8988T (cell line): ENCODE measurements around the gene LIMS2.

ENCODE experiments used
- DNase-seq: peaks from one replicate; pipeline ENCODE4 v3.0.0; 2011

Gene LIMS2

GRCh38 chr2:127644066-127645025 lies 31.0 kb downstream of the LIMS2 start:
- DNase-seq: no peak

GRCh38 chr2:127643439-127644065 lies 31.8 kb downstream of the LIMS2 start:
- no peak for DNase-seq

- no peak for DNase-seq
Measured at GRCh38 chr2:127642706-127643438, 32.5 kb downstream of the LIMS2 start.

- DNase-seq: no peak
Measured at GRCh38 chr2:127641846-127642507, 33.4 kb downstream of the LIMS2 start.

- DNase-seq: no peak
Measured at GRCh38 chr2:127641133-127641532, 34.2 kb downstream of the LIMS2 start.

- DNase-seq: peak; percentile 86
Measured at GRCh38 chr2:127640082-127641072, 35.0 kb downstream of the LIMS2 start.

GRCh38 chr2:127639111-127639474 lies 36.2 kb downstream of the LIMS2 start:
- DNase-seq: no peak

GRCh38 chr2:127638361-127639110 lies 36.8 kb downstream of the LIMS2 start:
- DNase-seq: no peak

GRCh38 chr2:127637725-127638252 lies 37.5 kb downstream of the LIMS2 start:
- DNase-seq: peak; percentile 96

- DNase-seq: no peak
Measured at GRCh38 chr2:127637236-127637630, 38.1 kb downstream of the LIMS2 start.

GRCh38 chr2:127636248-127637235 lies 38.8 kb downstream of the LIMS2 start:
- DNase-seq: no peak

- DNase-seq: no peak
Measured at GRCh38 chr2:127635380-127636237, 39.7 kb downstream of the LIMS2 start.

GRCh38 chr2:127634626-127635379 lies 40.5 kb downstream of the LIMS2 start:
- DNase-seq: no peak

GRCh38 chr2:127634066-127634617 lies 41.2 kb downstream of the LIMS2 start:
- no peak for DNase-seq

- DNase-seq: no peak
Measured at GRCh38 chr2:127633556-127634065, 41.7 kb downstream of the LIMS2 start.

- no peak for DNase-seq
Measured at GRCh38 chr2:127632592-127633489, 42.5 kb downstream of the LIMS2 start.
